NT2/D1 (cell line): ENCODE results near the gene LELP1.

Experiments
- DNase-seq: peaks from one replicate; pipeline ENCODE4 v3.0.0-alpha.2; 2011; ENCODE audit warnings: low read depth, low spot score
- H3K27me3 ChIP-seq: 2 replicates; pipeline ENCODE4 v1.6.0; 2011; ENCODE audit warnings: mild to moderate bottlenecking; ENCODE audit not compliant: insufficient read length, insufficient read depth
- H3K36me3 ChIP-seq: 2 replicates; pipeline ENCODE4 v1.6.1; 2011; ENCODE audit warnings: mild to moderate bottlenecking, low read length, mixed read lengths; ENCODE audit not compliant: insufficient read depth, insufficient read length
- H3K4me1 ChIP-seq: 2 replicates; pipeline ENCODE4 v1.5.1; 2011; ENCODE audit not compliant: insufficient read depth, insufficient read length
- H3K4me3 ChIP-seq: 2 replicates; pipeline ENCODE4 v1.5.1; 2011; ENCODE audit warnings: low read depth; ENCODE audit not compliant: insufficient read length
- H3K9ac ChIP-seq: 2 replicates; pipeline ENCODE4 v1.6.0; 2011; ENCODE audit warnings: low read depth; ENCODE audit not compliant: insufficient read length
- H3K9me3 ChIP-seq: 2 replicates; pipeline ENCODE4 v1.5.1; 2011; ENCODE audit warnings: mild to moderate bottlenecking, low read length; ENCODE audit not compliant: insufficient read depth
- SUZ12 ChIP-seq: IDR thresholded peaks from 2 replicates; pipeline ENCODE4 v1.6.1; 2011; ENCODE audit not compliant: insufficient read length, insufficient read depth; ENCODE audit errors: extremely low read depth
- YY1 ChIP-seq: IDR thresholded peaks from 2 replicates; pipeline ENCODE4 v1.6.1; 2011; ENCODE audit not compliant: insufficient read length, insufficient read depth
- ZNF274 ChIP-seq: IDR thresholded peaks from 2 replicates; pipeline ENCODE4 v1.6.1; 2011; ENCODE audit warnings: mild to moderate bottlenecking, low read depth, low read length

Gene LELP1

DNA sequence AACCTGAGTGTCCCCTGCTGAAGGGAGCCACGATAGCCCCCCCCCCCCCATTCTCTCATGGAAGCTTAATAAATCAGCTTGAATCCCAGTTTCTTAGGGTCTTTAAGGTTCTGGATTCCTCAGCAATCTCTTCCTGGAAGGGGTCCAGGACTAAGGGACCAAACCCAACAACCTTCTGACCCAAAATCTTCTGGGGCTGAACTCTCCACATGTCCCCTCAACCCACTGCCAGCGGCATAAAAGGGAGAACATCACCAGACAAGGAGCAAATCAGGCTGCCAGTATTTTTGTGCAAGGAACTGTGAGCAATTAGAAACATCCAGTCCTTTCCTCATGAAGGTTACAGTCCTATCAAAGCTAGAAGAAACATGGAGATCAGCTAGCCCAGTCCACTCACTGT is 43.6 kb downstream of the LELP1 start:
- Histone ChIP-seq H3K9ac (no peak overlapping the region), H3K4me3 (no peak overlapping the region), H3K36me3 (no peaks in the 10 kb centered on the region), H3K9me3 (no peaks in the 10 kb centered on the region), H3K4me1 (no peaks in the 10 kb centered on the region), H3K27me3 (no peaks in the 10 kb centered on the region)
- TF ChIP-seq ZNF274, result no peak
- TF ChIP-seq YY1, result no peak
- no peak for TF ChIP-seq SUZ12
- no peak for DNase-seq

GRCh38 chr1:153248176-153248879 is 45.1 kb downstream of the LELP1 start:
- Histone ChIP-seq H3K36me3 (no peaks in the 10 kb centered on the region), H3K9ac (no peak overlapping the region), H3K9me3 (no peaks in the 10 kb centered on the region), H3K4me1 (no peaks in the 10 kb centered on the region), H3K4me3 (no peak overlapping the region), H3K27me3 (no peaks in the 10 kb centered on the region)
- no peak for DNase-seq
- no peak for TF ChIP-seq ZNF274
- no peak for TF ChIP-seq SUZ12
- TF ChIP-seq YY1, result no peak

- no peaks in the 10 kb centered on the region for H3K27me3 ChIP-seq
- TF ChIP-seq SUZ12 (no peak), YY1 (no peak)
- no peak for DNase-seq
- H3K36me3 ChIP-seq, result no peaks in the 10 kb centered on the region
- H3K9me3 ChIP-seq, result no peaks in the 10 kb centered on the region
- H3K4me3 ChIP-seq, result no peak overlapping the region
- no peaks in the 10 kb centered on the region for H3K4me1 ChIP-seq
- no peak overlapping the region for H3K9ac ChIP-seq
Measured at GRCh38 chr1:153250166-153250565, 46.9 kb downstream of the LELP1 start.

GRCh38 chr1:153251087-153251486 is 47.9 kb downstream of the LELP1 start:
- DNase-seq, result no peak
- no peak overlapping the region for H3K4me3 ChIP-seq
- no peaks in the 10 kb centered on the region for H3K9me3 ChIP-seq
- no peak overlapping the region for H3K9ac ChIP-seq
- no peak for TF ChIP-seq SUZ12
- TF ChIP-seq YY1, result no peak
- TF ChIP-seq ZNF274, result no peak
- no peaks in the 10 kb centered on the region for H3K4me1 ChIP-seq
- no peaks in the 10 kb centered on the region for H3K36me3 ChIP-seq
- H3K27me3 ChIP-seq, result no peaks in the 10 kb centered on the region

GRCh38 chr1:153251562-153251961 is 48.3 kb downstream of the LELP1 start:
- Histone ChIP-seq H3K9ac (no peak overlapping the region), H3K27me3 (no peaks in the 10 kb centered on the region), H3K4me1 (no peaks in the 10 kb centered on the region), H3K9me3 (no peaks in the 10 kb centered on the region), H3K4me3 (no peak overlapping the region), H3K36me3 (no peaks in the 10 kb centered on the region)
- no peak for DNase-seq
- TF ChIP-seq SUZ12, result no peak
- no peak for TF ChIP-seq ZNF274
- no peak for TF ChIP-seq YY1

GRCh38 chr1:153251988-153252387 is 48.8 kb downstream of the LELP1 start:
- no peak overlapping the region for H3K9ac ChIP-seq
- H3K4me1 ChIP-seq, result no peaks in the 10 kb centered on the region
- DNase-seq, result no peak
- no peaks in the 10 kb centered on the region for H3K9me3 ChIP-seq
- H3K4me3 ChIP-seq, result no peak overlapping the region
- no peaks in the 10 kb centered on the region for H3K36me3 ChIP-seq
- no peak for TF ChIP-seq SUZ12
- no peak for TF ChIP-seq YY1
- no peak for TF ChIP-seq ZNF274
- no peaks in the 10 kb centered on the region for H3K27me3 ChIP-seq

- H3K9me3 ChIP-seq, result no peaks in the 10 kb centered on the region
Measured at GRCh38 chr1:153253076-153253475, 49.8 kb downstream of the LELP1 start.

DNA sequence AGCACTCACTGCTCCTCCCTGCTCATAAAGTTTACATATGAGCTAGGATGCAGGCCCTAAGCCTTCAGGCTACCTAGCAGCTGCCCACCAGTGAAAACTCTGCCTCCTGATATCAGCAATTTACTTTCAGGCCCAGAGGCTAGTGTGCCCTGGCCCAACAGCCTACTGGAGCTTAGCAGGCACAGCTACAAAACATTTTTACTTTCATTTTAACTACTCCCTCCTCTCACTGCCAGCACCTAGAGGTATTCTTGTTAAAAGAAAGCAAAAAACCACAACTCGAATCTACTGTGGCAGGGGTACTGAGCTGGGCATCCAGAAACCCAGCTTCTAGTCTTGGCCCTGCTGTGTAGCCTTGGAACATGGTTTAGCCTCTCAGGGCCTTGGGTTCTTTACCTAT is 50.5 kb downstream of the LELP1 start:
- H3K4me1 ChIP-seq, result no peaks in the 10 kb centered on the region
- H3K9me3 ChIP-seq, result no peaks in the 10 kb centered on the region
- no peaks in the 10 kb centered on the region for H3K36me3 ChIP-seq
- DNase-seq, result no peak
- no peak overlapping the region for H3K4me3 ChIP-seq
- no peak for TF ChIP-seq YY1
- TF ChIP-seq ZNF274, result no peak
- no peak for TF ChIP-seq SUZ12
- H3K27me3 ChIP-seq, result peaks cover 11% of the 10 kb centered on the region
- no peak overlapping the region for H3K9ac ChIP-seq

More at GRCh38 chr1:153253076-153253475, 49.8 kb downstream of the LELP1 start:
- DNase-seq, result no peak
- TF ChIP-seq SUZ12 (no peak), YY1 (no peak), ZNF274 (no peak)
- H3K4me1 ChIP-seq, result no peaks in the 10 kb centered on the region
- H3K36me3 ChIP-seq, result no peaks in the 10 kb centered on the region
- no peak overlapping the region for H3K4me3 ChIP-seq
- H3K9ac ChIP-seq, result no peak overlapping the region
- H3K27me3 ChIP-seq, result peaks cover 5% of the 10 kb centered on the region
